Loucy (cell line): Measurements from ENCODE around the gene TPI1.

ENCODE experiments used
- EZH2phosphoT487 ChIP-seq: fragments of 200-600 bp; IDR thresholded peaks from 2 replicates; pipeline ENCODE4 v1.6.1; 2018; ENCODE audit warnings: antibody characterized with exemption, mild to moderate bottlenecking, moderate library complexity, borderline replicate concordance
- TF ChIP-seq, protein P1 (sequence below): fragments of 200-600 bp; sonication (generic); conservative IDR thresholded peaks from 2 replicates; pipeline ENCODE4 v1.5.1; 2014; ENCODE audit warnings: mild to moderate bottlenecking, antibody characterized with exemption, low read length

DNA sequence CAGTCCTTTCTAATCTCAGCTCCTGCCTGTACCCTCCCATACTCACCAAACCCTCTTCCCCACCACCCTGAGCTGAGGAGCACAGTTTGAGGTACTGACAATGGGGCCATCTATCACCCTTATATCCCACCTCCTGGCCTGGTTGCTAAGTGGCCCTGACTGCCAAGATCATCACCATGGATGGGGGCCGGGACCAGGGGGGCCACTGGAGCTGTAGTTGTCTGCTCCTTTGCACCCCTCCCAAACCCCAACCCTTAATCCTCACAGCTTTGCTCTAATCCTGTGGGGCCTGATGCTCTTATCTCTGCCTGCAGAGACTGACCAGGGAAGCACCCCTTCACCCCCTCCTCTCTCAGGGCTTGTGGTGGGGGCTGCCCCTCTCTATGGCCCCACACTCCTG, 27.0 kb upstream of the TPI1 start:
- TF ChIP-seq, protein P1, sequence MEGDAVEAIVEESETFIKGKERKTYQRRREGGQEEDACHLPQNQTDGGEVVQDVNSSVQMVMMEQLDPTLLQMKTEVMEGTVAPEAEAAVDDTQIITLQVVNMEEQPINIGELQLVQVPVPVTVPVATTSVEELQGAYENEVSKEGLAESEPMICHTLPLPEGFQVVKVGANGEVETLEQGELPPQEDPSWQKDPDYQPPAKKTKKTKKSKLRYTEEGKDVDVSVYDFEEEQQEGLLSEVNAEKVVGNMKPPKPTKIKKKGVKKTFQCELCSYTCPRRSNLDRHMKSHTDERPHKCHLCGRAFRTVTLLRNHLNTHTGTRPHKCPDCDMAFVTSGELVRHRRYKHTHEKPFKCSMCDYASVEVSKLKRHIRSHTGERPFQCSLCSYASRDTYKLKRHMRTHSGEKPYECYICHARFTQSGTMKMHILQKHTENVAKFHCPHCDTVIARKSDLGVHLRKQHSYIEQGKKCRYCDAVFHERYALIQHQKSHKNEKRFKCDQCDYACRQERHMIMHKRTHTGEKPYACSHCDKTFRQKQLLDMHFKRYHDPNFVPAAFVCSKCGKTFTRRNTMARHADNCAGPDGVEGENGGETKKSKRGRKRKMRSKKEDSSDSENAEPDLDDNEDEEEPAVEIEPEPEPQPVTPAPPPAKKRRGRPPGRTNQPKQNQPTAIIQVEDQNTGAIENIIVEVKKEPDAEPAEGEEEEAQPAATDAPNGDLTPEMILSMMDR = no peak
- no peak for TF ChIP-seq EZH2phosphoT487
